Skeletal muscle cell (primary cell): ENCODE results near the gene CASK.

Experiments used
- DNase-seq: peaks from one replicate; pipeline ENCODE4 v3.0.0-alpha.2; 2010; ENCODE audit warnings: low read depth
- H3K4me3 ChIP-seq: 2 replicates; pipeline ENCODE4 v1.5.1; 2011; ENCODE audit warnings: low read depth, mild to moderate bottlenecking, control low read depth, low read length, moderate library complexity

The CASK gene

DNA sequence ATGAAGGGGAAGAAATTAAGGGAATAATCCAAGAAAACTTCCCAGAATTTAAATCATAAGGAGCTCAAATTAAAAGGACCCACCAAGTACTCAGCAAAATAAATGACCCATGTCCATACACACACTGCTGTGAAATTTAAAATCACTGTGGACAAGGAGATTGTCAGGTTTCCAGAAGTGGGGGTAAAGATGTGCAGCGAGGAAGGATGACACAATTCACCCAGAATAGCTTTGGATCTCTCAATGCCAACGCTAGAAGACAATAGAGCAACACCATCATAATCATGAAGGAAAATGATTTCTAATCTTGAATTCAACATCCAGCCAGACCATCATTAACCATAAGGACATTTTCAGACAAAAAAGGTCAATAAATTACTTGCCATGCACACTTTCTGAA is 65.7 kb downstream of the CASK start:
- DNase-seq: no peak
- no peak overlapping the region for H3K4me3 ChIP-seq

DNA sequence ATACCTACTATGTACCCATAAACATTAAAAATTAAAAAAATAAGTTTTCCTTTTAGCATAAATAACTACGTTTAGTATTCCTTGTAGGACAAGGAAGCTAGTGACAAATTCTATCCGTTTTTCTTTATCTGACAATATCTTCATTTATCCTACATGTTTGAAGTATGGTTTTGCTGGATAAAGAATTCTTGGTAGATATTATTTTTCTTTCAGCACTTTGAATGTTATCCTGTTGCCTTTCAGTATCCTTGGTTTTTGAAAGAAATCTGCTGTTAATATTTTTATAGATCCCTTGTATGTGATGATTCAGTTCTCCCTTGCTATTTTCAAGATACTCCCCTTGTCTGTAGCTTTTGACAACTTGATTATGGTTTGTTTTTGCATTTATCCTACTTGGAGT is 76.6 kb downstream of the CASK start:
- no peak for DNase-seq
- no peak overlapping the region for H3K4me3 ChIP-seq

GRCh38 chrX:41837270-41837944 is 85.9 kb downstream of the CASK start:
- DNase-seq: no peak
- no peak overlapping the region for H3K4me3 ChIP-seq

DNA sequence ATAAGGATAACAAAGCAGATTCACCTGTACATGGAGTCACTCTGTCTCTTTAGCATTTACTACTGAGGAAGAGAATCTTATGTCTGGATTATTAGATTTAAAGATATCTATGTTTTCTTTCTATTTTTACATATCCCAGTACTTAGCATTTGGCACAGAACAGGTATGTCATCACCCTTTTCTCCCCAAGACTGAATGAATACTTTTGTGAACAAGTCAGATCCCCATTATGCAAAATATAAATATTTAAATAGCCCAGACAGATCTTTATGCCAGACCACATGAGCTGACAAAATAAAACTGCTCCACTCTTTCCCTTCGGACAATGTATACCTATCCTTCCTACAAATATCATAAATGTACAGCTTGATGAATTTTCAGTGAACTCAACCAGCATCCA is 94.5 kb downstream of the CASK start:
- DNase-seq: no peak
- no peak overlapping the region for H3K4me3 ChIP-seq

- DNase-seq: peak; percentile 32
- no peak overlapping the region for H3K4me3 ChIP-seq
Measured at GRCh38 chrX:41827886-41828285, 95.5 kb downstream of the CASK start.

GRCh38 chrX:41825796-41826195 is 97.6 kb downstream of the CASK start:
- no peak overlapping the region for H3K4me3 ChIP-seq
- no peak for DNase-seq

GRCh38 chrX:41824551-41824950 is 98.8 kb downstream of the CASK start:
- H3K4me3 ChIP-seq: no peak overlapping the region
- peak; percentile 19 for DNase-seq

DNA sequence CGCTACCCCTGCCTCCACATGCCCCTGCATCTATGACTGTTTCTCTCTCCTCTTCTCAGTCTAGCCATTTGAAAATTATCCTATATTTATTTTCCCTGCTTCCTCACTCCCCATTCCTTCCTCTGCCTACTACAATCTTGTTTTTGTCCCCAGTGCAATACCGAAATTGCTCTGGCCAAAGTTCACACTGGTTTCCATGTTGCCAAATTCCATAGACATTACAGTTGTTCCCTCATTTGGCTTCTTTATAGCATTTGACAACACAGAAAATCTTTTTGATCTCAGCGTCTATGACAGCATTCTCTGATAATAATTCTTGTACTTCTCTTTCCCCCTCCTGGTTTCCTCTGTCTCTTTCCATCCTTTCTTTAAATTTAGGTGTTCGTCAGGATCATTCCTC is 100.0 kb downstream of the CASK start:
- DNase-seq: no peak
- H3K4me3 ChIP-seq: no peak overlapping the region

GRCh38 chrX:41822892-41823291 is 100.5 kb downstream of the CASK start:
- no peak for DNase-seq
- no peak overlapping the region for H3K4me3 ChIP-seq

DNA sequence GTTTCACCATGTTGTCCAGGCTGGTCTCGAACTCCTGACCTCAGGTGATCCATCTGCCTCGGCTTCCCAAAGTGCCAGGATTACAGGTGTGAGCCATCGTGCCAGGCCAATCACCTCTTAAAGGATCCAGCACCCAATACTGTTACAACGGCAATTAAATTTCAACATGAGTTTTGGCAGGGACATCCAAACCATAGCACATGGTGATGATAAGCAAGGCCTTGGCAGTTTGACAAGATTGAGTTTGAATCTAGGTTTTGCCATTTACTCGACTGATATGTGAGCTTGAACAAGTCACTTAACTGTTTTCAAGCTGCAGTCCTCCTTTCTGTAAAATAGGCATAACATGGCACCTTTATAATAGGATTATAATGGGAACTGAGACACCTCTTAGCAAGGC is 115.3 kb downstream of the CASK start:
- DNase-seq: no peak
- H3K4me3 ChIP-seq: no peak overlapping the region

GRCh38 chrX:41802958-41803357 is 120.4 kb downstream of the CASK start:
- H3K4me3 ChIP-seq: no peak overlapping the region
- DNase-seq: no peak

DNA sequence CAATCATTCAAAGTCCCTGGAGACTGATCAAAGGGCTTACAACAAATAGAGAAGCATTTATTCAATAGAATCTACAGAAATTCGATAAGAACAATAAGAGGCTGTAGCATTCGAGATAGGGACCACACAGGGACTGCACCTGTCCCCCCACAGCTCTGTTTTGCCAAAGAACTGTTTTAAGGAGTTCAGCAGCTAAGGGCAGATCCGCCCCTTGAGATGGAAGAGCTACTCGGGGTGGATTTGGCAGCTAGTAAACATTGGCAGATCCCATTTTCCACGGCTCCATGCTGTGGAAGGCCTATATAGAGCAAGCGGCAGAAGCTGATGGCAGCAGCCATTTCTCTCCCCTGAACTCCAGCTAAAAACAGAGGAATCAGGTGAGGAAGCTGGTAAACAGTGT is 123.7 kb downstream of the CASK start:
- no peak overlapping the region for H3K4me3 ChIP-seq
- DNase-seq: no peak

GRCh38 chrX:41796577-41796976 is 126.8 kb downstream of the CASK start:
- DNase-seq: no peak

DNA sequence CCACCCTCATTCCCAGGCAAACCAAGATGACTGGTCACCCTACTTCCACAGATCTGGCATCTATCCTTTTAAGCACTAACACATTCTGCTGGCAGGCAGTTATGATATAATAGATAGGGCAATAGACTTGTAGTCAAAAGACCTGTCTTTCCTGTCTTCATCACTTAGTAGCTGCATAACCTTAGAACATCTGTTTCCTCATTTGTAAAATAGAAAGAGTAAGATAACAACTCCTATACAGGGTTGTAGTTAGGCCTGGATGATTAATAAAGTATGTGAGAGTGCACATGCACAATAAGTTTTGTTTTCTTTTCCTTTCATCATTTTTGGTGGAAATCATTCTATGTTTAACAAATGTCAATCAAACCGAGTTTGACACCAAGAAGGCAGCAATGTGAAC is 127.3 kb downstream of the CASK start:
- H3K4me3 ChIP-seq: no peak overlapping the region
- DNase-seq: no peak

More at GRCh38 chrX:41796577-41796976, 126.8 kb downstream of the CASK start:
- H3K4me3 ChIP-seq: no peak overlapping the region

DNA sequence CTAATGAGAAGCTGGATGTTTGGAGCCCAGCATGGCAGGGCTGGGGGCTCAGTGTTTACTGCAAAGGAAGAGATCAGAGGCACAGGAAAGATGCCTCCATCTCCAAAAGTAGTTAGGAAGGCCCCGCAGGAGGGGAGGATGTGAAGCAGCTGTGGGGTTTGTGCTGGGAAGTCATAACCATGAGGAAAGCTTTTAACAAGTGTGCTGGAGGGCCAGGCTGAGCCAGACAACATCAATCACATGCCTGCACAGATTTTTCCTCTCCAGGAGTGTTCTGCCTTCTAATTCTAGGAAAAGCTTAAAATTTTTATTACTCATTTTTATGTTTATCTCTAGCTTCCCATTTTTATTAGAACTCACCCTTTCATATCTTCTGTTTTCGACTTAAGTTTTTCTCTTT is 134.0 kb downstream of the CASK start:
- H3K4me3 ChIP-seq: no peak overlapping the region
- DNase-seq: no peak

DNA sequence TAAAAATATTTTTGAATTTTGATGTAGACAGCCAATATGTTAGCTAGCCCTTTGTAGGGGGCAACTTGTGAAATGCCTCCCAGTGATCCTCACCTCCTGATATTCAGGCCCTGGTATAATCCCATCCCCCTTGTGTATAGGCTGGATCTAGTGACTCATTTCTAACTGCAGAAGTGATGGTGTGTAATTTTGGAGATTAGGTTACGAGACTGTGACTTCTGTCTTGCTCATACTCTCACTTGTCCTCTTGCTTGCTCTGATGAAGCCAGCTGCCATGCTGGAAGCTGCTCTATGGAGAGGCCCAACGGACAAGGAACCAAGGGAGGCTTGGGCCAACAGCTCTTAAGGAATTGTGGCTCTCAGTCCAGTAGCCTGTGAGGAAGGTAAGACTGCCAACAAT is 137.7 kb downstream of the CASK start:
- H3K4me3 ChIP-seq: no peak overlapping the region
- DNase-seq: peak; percentile 17

DNA sequence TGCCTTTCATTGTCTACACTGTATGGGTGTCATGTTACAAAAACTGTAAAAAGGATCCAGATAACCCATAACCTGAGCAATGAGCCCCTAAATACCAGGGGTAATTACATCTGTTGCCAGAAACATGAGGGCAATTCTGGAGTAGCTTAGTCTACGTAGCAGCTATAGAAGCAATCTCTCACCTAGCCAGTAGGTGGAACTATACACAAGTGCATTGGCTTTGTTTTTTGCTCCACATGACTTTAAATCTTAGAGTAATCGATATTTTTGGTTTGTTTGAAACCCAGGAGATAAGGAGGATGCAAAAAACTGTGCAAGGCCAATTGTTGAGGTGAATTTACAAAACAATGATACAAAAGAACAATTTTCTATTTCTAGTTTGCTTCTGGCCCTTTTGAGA is 141.9 kb downstream of the CASK start:
- H3K4me3 ChIP-seq: no peak overlapping the region
- DNase-seq: no peak

- DNase-seq: no peak
Measured at GRCh38 chrX:41779941-41780340, 143.4 kb downstream of the CASK start.

GRCh38 chrX:41779030-41779564 is 144.3 kb downstream of the CASK start:
- H3K4me3 ChIP-seq: no peak overlapping the region
- DNase-seq: peak; percentile 46

More at GRCh38 chrX:41779941-41780340, 143.4 kb downstream of the CASK start:
- H3K4me3 ChIP-seq: no peak overlapping the region

DNA sequence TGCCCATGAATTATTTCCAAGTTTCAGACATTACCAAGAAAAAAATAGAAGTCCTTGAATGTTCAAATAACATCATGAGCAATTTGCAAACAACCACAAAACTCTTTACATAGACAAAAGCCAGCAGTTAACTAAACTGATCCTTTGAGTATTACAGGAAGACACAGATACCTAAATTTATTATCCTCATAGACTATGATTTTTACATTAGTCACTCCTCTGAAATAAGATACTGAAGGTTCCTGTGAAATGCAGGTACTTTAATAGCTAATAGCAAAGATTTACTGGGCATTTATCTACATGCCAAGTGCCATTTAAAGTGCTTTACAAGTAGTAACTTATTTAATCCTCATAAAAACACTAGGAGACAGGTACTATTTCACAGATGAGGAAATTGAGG is 161.7 kb downstream of the CASK start:
- no peak overlapping the region for H3K4me3 ChIP-seq
- no peak for DNase-seq

DNA sequence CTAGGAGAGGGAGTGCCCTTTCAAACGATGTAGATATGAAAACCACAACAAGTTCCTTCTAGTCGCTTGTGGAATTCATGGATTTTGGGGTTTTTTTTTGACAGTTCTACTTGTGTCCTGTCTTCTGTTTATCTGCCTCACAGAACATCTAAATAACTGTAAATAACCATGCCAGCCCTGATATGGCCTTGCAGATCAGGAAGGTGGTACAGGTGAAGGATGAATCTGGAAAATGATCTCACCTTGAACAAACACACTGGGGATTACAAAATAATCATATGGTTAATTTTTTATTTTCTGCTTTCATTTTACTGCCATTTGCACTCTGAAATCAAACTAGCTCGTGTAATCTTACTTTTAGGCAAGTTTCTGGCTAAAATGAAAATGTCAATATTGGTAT is 162.2 kb downstream of the CASK start:
- no peak for DNase-seq
- H3K4me3 ChIP-seq: no peak overlapping the region

DNA sequence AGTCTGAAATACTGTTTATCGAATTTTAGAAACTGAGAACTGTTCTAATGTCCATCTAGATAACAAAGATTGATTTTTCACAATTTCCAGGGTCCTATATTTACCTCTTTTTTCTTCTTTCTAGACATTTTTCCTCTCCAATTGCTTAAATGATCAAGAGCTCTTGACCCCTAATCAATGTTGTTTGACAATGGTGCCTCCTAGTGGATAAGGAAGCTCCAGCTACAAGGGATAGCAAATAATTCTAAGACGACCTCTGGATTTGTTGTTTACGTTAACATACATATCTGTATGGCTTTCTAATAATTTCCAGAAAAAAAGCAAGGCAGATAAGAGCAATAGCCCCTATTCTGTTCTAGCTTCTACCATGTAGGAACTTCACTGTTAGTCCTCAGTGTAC is 163.5 kb downstream of the CASK start:
- H3K4me3 ChIP-seq: no peak overlapping the region
- DNase-seq: no peak
